Measurements from ENCODE around the gene TNN. TPM values are rescaled to one million over a fixed set of nuclear protein-coding genes. Genes with fewer than 3 reads are reported as not detected.

TNN gene
- total RNA-seq, 2 donors from 2014 or later: 0.63 to 0.79 TPM

DNA sequence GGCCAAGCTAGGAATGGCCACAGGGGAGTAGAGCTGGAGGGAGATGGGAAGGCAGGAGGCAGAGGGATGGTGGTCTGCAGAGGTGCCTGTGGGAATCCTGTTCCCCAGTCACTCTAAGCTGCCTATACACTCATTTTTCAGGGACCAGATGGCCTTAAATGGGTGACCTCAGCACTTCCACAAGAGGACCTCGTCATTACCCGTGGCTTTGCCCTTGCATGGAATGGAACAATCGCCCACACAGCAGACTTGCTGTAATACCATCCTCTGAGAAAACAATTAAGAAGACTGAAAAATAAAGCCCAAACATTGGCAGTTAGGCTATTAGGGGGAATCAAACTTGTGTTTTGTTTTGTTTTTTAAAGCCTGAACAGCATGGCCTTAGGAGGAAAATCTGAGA, 12.9 kb upstream of the TNN start:
- Histone ChIP-seq H3K36me3 (no peaks in the 10 kb centered on the region), H3K4me3 (no peak overlapping the region), H3K27me3 (no peaks in the 10 kb centered on the region), H3K4me1 (no peaks in the 10 kb centered on the region), H3K27ac (no peak overlapping the region), H3K9me3 (no peaks in the 10 kb centered on the region)
- DNase-seq (ENCODE audit: low spot score): no peak
- TF ChIP-seq CTCF (IDR thresholded peaks at IDR 0.05): no peak

DNA sequence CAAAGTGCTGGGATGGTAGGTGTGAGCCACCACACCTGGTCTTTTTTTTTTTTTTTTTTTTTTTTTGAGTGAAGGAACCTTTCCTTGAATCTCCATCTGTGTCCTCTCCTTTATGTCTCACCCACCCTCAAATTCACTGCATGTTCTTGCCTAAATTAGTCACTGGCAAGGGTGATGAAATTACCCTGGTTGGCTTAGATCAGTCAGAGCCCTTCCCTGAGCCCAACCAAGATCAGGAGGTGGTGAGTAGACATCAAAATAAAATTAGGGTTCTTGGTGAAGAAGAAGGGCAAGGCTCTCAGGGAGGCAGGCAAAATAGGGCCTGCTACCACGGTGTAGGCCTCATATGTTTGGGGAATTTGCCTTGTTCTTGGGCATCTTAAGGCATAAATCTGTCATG, 5.3 kb upstream of the TNN start:
- no peaks in the 10 kb centered on the region for H3K36me3 ChIP-seq
- no peaks in the 10 kb centered on the region for H3K4me1 ChIP-seq
- no peaks in the 10 kb centered on the region for H3K27me3 ChIP-seq
- H3K9me3 ChIP-seq: no peaks in the 10 kb centered on the region
- no peak overlapping the region for H3K27ac ChIP-seq
- no peak overlapping the region for H3K4me3 ChIP-seq
- no peak for TF ChIP-seq CTCF (IDR thresholded peaks at IDR 0.05)
- no peak for DNase-seq (ENCODE audit: low spot score)

GRCh38 chr1:175062858-175063257, 4.8 kb upstream of the TNN start:
- Histone ChIP-seq H3K27ac (no peak overlapping the region), H3K36me3 (no peaks in the 10 kb centered on the region), H3K9me3 (no peaks in the 10 kb centered on the region), H3K4me3 (no peak overlapping the region), H3K4me1 (no peaks in the 10 kb centered on the region), H3K27me3 (no peaks in the 10 kb centered on the region)
- TF ChIP-seq CTCF (IDR thresholded peaks at IDR 0.05): no peak
- DNase-seq (ENCODE audit: low spot score): no peak

GRCh38 chr1:175070818-175071217, 3.2 kb downstream of the TNN start:
- TF ChIP-seq CTCF (IDR thresholded peaks at IDR 0.05): no peak
- no peak overlapping the region for H3K27ac ChIP-seq
- peaks cover 0 to 2% of the 10 kb centered on the region in 2 donors for H3K27me3 ChIP-seq
- no peaks in the 10 kb centered on the region for H3K36me3 ChIP-seq
- peaks cover 0 to 18% of the 10 kb centered on the region in 2 donors for H3K4me1 ChIP-seq
- H3K9me3 ChIP-seq: no peaks in the 10 kb centered on the region
- DNase-seq (ENCODE audit: low spot score): no peak
- no peak overlapping the region for H3K4me3 ChIP-seq

DNA sequence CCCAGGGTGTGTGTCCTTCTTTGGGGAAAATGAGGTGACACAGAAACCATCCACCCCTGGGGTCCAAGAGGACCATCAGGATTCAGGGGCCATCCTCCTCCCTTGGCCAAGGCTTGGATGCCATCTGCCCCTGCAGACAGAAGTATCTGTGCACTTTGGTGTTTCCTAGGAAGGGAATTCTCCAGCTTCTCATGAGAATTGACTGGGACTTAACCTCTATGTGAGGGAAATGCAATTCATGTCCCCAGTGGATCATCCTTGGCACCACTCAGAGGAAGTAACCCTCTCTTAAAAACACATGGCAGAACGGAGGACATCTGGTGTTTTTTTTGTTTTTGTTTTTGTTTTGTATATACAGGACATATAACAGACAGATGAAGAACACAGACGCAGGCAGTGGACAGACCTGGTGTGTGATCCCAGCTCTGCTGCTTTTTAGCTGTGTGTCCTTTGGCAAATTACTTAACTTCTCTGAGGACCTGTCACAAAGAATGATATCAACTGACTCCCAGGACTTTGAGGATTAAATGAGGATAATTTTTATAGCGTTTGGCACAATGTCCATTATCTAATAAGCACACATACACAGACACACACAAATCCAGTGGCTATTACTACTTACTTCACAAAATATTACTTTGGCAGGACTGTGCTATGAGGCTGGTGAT, 3.8 kb downstream of the TNN start:
- Histone ChIP-seq H3K27ac (no peak overlapping the region), H3K4me3 (no peak overlapping the region), H3K36me3 (no peaks in the 10 kb centered on the region), H3K4me1 (peaks cover 0 to 18% of the 10 kb centered on the region in 2 donors), H3K9me3 (no peaks in the 10 kb centered on the region), H3K27me3 (peaks cover 0 to 2% of the 10 kb centered on the region in 2 donors)
- no peak for DNase-seq (ENCODE audit: low spot score)
- TF ChIP-seq CTCF (IDR thresholded peaks at IDR 0.05): no peak
